Measurements from ENCODE around the gene ATG16L1.
"Not testable (repeated sequence)": the region's sequence is repeated elsewhere in the genome, so short reads cannot be mapped to it uniquely, and the experiment has no call there.

Gene ATG16L1

DNA sequence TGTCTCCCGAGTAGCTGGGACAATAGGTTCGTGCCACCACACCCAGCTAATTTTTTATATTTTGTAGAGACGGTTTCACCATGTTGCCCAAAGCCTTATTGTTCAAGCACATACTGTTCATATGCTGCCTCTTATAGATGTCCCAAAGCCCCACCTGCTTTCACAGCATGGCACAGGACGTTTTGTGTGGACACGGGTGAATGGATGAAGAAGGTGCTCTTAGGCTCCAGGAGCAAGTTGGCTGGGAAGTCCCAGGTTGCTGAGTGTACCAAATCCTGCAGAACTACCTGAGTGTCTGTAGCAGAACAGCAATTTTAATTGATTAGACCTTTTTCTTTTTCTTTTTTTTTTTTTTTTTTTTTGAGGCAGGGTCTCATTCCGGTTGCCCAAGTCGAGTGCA is 45.6 kb downstream of the ATG16L1 start:
- DNase-seq = no peak

- no peak for DNase-seq
These were observed 48.9 kb downstream of the ATG16L1 start for GRCh38 chr2:233300401-233300800.

- no peak for DNase-seq
These were observed 49.8 kb downstream of the ATG16L1 start for GRCh38 chr2:233301248-233301647.

DNA sequence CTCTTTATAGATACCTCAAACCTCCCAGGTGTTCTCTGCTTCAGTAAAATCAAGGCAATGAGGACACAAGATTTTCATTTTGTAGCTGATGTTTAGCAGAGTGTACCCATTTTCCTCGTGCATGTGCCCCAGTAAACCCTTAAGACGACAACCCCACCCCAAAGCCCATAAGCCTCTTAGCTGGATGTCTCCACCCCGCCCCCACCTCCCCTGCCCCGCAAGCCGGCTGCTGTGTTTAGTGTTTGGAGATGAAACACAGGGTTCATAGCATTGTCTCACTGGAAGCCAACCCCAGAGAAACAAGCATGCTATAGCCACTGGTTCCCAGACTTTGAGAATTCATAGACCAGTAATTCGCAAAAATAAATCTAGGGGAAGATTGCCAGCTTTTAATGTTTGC is 50.3 kb downstream of the ATG16L1 start:
- no peak for DNase-seq

GRCh38 chr2:233303252-233303651 is 51.8 kb downstream of the ATG16L1 start:
- DNase-seq = no peak

- no peak for DNase-seq
These were observed 56.1 kb downstream of the ATG16L1 start, which contains the start of gene SAG for GRCh38 chr2:233307565-233307964. TSS of gene SAG (plus strand) at chr2:233307816. CDS start at chr2:233309190, 1,374 bp downstream.

DNA sequence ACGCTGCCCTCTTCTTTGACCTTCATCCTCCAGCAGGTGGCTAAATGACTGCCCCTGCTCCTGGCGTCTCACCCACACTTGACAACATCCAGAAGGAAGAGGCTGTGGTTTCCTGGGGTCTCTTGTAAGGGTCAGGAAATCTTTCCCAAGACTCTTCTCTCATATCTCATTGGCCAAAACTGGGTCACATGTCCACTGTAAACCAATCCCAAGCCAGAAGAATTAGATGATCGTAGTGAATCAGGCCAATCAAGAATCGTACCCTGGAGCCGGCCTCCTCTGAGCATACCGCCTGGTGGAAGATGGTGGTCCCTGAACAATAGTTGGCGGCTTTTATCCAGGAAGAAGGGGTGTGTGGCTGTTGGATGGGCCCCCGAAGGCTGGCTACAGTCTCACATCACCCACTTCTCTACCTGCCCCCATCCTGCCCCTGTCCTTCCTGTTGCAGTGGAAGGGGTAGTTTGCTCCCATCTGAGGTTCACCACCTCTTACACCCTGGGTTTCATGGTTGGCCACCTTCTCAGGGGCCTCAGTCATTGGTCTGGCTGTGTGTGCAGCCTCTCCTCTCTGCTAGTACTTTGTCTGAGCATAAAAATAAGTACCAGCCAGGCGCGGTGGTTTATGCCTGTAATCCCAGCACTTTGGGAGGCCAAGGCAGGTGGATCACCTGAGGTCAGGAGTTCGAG is 59.9 kb downstream of the ATG16L1 start:
- no peak for DNase-seq

GRCh38 chr2:233312874-233313273 is 61.4 kb downstream of the ATG16L1 start:
- DNase-seq = no peak

- no peak for DNase-seq
These were observed 62.9 kb downstream of the ATG16L1 start for GRCh38 chr2:233314180-233314925.

- DNase-seq = no peak
These were observed 65.9 kb downstream of the ATG16L1 start for GRCh38 chr2:233317196-233317943.

- no peak for DNase-seq
These were observed 67.8 kb downstream of the ATG16L1 start for GRCh38 chr2:233319256-233319655.

- DNase-seq = no peak
These were observed 69.0 kb downstream of the ATG16L1 start for GRCh38 chr2:233320470-233320869.

GRCh38 chr2:233321166-233321565 is 69.7 kb downstream of the ATG16L1 start:
- no peak for DNase-seq

- DNase-seq = no peak
These were observed 72.4 kb downstream of the ATG16L1 start for GRCh38 chr2:233323851-233324250.

DNA sequence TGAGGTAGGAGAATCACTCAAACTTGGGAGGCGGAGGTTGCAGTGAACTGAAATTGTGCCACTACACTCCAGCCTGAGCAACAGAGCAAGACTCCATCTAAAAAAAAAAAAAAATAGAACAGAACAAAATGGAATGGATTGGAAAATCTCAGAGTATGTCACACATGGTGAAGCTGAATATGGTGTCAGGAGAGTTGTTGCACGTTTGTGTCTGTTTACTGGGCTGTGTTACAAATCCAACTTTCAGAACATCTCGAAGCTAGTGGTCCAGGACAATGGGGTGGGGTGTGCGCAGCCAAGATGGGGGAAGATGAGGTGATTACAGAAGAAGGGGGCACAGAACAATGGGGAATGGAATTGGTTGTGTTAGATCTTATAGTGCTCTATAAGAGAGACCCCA is 73.8 kb downstream of the ATG16L1 start:
- no peak for DNase-seq

GRCh38 chr2:233325814-233326213 is 74.3 kb downstream of the ATG16L1 start:
- DNase-seq = no peak

DNA sequence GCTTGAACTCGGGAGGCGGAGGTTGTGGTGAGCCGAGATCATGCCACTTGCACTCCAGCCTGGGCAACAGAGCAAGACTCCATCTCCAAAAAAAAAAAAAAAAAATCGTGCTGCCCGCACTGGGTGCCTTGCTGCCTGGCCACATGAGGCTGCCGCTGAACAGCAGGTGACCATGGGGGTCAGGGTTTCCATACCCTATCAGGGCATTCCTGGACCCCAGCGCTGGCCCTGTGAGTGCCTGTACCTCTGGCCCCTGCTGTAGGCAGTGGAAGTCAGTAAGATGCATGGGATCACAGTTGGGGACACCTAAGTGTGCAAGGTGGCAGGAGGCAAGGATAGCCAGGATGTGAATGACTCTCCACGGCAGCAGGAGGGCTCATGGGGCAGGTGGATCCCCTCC is 75.0 kb downstream of the ATG16L1 start:
- DNase-seq = no peak

GRCh38 chr2:233328922-233329321 is 77.4 kb downstream of the ATG16L1 start:
- no peak for DNase-seq

- DNase-seq = no peak
These were observed 78.1 kb downstream of the ATG16L1 start for GRCh38 chr2:233329489-233330135.

- DNase-seq = peak; percentile 84
These were observed 80.1 kb downstream of the ATG16L1 start for GRCh38 chr2:233331536-233331935.

GRCh38 chr2:233332125-233332524 is 80.7 kb downstream of the ATG16L1 start:
- DNase-seq = no peak

DNA sequence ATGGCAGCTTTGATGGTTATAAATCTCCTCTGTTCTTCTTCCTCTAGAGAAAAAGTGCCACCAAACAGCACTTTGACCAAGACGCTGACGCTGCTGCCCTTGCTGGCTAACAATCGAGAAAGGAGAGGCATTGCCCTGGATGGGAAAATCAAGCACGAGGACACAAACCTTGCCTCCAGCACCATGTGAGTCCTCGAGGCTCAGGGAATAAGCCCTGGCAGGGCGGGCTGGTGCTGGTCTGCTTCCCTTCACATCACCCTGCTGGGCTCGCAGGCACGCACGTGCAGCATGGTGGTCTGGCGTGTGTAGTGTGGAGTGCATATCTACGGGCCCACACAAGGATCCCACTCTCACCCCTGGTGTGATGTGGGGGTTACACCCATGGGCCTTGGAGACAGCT is 83.4 kb downstream of the ATG16L1 start:
- no peak for DNase-seq

GRCh38 chr2:233336091-233336490 is 84.6 kb downstream of the ATG16L1 start:
- DNase-seq = not testable (repeated sequence)
